H1 (cell line): ENCODE results near the gene GBGT1. TPM values are rescaled to one million over a fixed set of nuclear protein-coding genes. Genes with fewer than 3 reads are reported as not detected.

Source experiments
- CTCF ChIA-PET: fragments of 300-600 bp; sonication (Branson Sonifier 250); formaldehyde crosslinking; loops from one replicate; lab custom pipeline; 2021; ENCODE audit not compliant: partially characterized antibody; lab: Charles Lee
- POLR2A ChIA-PET: fragments of 300-600 bp; sonication (Branson Sonifier 250); formaldehyde crosslinking; loops from one replicate; lab custom pipeline; 2021; ENCODE audit warnings: inconsistent platforms; ENCODE audit not compliant: partially characterized antibody; lab: Charles Lee
- DNase-seq, 2 experiments: peaks; one replicate each; pipeline versions ENCODE4 v3.0.0 to v3.0.0-alpha.2; 2010 to 2022; ENCODE audit warnings: low spot score in 2 of 2, low read depth in 1 of 2, mixed read lengths in 1 of 2
- FAIRE-seq: peaks from 2 replicates; lab custom pipeline; 2011; peaks lifted over from hg19 to GRCh38; lab: Jason Lieb, UNC
- H2AFZ ChIP-seq: 2 replicates; pipeline ENCODE4 v1.8.1; 2012; ENCODE audit warnings: low read length, inconsistent platforms
- H2AK5ac ChIP-seq: 2 replicates; pipeline ENCODE4 v1.6.1; 2013; ENCODE audit warnings: low read depth, low read length
- H2BK120ac ChIP-seq: replicated peaks from 2 replicates; pipeline ENCODE3; 2013; ENCODE audit warnings: low read depth, low read length, inconsistent platforms
- H2BK12ac ChIP-seq: 2 replicates; pipeline ENCODE4 v1.6.1; 2013; ENCODE audit warnings: low read depth, low read length
- H2BK15ac ChIP-seq: 2 replicates; pipeline ENCODE4 v1.6.1; 2013; ENCODE audit warnings: low read length
- H2BK20ac ChIP-seq: 2 replicates; pipeline ENCODE4 v1.6.1; 2013; ENCODE audit warnings: low read length
- H2BK5ac ChIP-seq: 2 replicates; pipeline ENCODE4 v1.6.1; 2013; ENCODE audit warnings: low read depth, low read length
- H3K14ac ChIP-seq: 2 replicates; pipeline ENCODE4 v1.6.1; 2013; ENCODE audit warnings: inconsistent platforms; ENCODE audit not compliant: insufficient read length
- H3K18ac ChIP-seq: 2 replicates; pipeline ENCODE4 v1.6.1; 2013; ENCODE audit warnings: low read length; ENCODE audit errors: extremely low read depth
- H3K23ac ChIP-seq: 2 replicates; pipeline ENCODE4 v1.6.1; 2013; ENCODE audit warnings: inconsistent platforms; ENCODE audit not compliant: insufficient read length
- H3K23me2 ChIP-seq: 2 replicates; pipeline ENCODE4 v1.6.1; 2013; ENCODE audit warnings: low read depth, low read length
- H3K27ac ChIP-seq: 2 replicates; pipeline ENCODE4 v1.6.1; 2011; ENCODE audit warnings: low read depth, low read length, inconsistent platforms
- H3K27me3 ChIP-seq, 4 experiments: replicated peaks in 1 of 4; 1 replicate in 1 of 4; 2 replicates in 3 of 4; pipeline versions ENCODE4 v1.6.1 to v1.8.1; 2011 to 2013; ENCODE audit warnings: low read length in 3 of 4, mild to moderate bottlenecking in 3 of 4, inconsistent platforms in 2 of 4, mixed read lengths in 2 of 4, moderate library complexity in 1 of 4; ENCODE audit not compliant: control insufficient read depth in 3 of 4, insufficient read depth in 3 of 4; ENCODE audit errors: extremely low read depth in 1 of 4
- H3K36me3 ChIP-seq, 4 experiments: 2 replicates each; pipeline versions ENCODE4 v1.6.1 to v1.8.1; 2011 to 2013; ENCODE audit warnings: mild to moderate bottlenecking in 4 of 4, low read length in 3 of 4, moderate library complexity in 2 of 4, control low read depth in 1 of 4, inconsistent platforms in 1 of 4; ENCODE audit not compliant: insufficient read depth in 4 of 4, control insufficient read depth in 2 of 4
- H3K4ac ChIP-seq: replicated peaks from 2 replicates; pipeline ENCODE3; 2013; ENCODE audit warnings: low read length, low read depth, mixed read lengths, inconsistent platforms; ENCODE audit not compliant: insufficient read length
- H3K4me1 ChIP-seq, 4 experiments: replicated peaks in 1 of 4; 1 replicate in 1 of 4; 2 replicates in 3 of 4; pipeline versions ENCODE4 v1.6.1 to v1.8.1; 2011 to 2013; ENCODE audit warnings: low read length in 3 of 4, inconsistent platforms in 2 of 4, mixed read lengths in 1 of 4; ENCODE audit not compliant: insufficient read depth in 4 of 4, control insufficient read depth in 3 of 4
- H3K4me2 ChIP-seq, 2 experiments: 2 replicates each; pipeline versions ENCODE4 v1.6.1 to v1.8.1; 2011 to 2013; ENCODE audit warnings: low read depth in 2 of 2, low read length in 2 of 2, control low read depth in 1 of 2, inconsistent platforms in 1 of 2, mild to moderate bottlenecking in 1 of 2; ENCODE audit not compliant: insufficient read depth in 1 of 2
- H3K4me3 ChIP-seq, 4 experiments: fragments of 200-600, 300-600 bp in 1 of 4; sonication (generic), shearing (Covaris generic), sonication (Bioruptor Twin) in 1 of 4; 2 replicates each; pipeline versions ENCODE4 v1.5.1 to v1.8.1; 2011 to 2016; ENCODE audit warnings: low read length in 4 of 4, low read depth in 3 of 4, control low read depth in 2 of 4, inconsistent platforms in 2 of 4, mild to moderate bottlenecking in 2 of 4, mixed read lengths in 1 of 4, moderate library complexity in 1 of 4; ENCODE audit not compliant: insufficient read depth in 2 of 4; ENCODE audit errors: extremely low read depth in 1 of 4
- H3K56ac ChIP-seq: replicated peaks from 2 replicates; pipeline ENCODE3; 2013; ENCODE audit warnings: low read depth, mild to moderate bottlenecking, mixed read lengths, low read length, inconsistent platforms; ENCODE audit not compliant: insufficient read length
- H3K79me1 ChIP-seq: 2 replicates; pipeline ENCODE4 v1.6.1; 2013; ENCODE audit warnings: low read depth, low read length, control low read depth
- H3K79me2 ChIP-seq, 2 experiments: 2 replicates each; pipeline versions ENCODE4 v1.6.1 to v1.8.1; 2012 to 2013; ENCODE audit warnings: low read length in 2 of 2, mild to moderate bottlenecking in 2 of 2, inconsistent platforms in 1 of 2; ENCODE audit not compliant: insufficient read depth in 2 of 2, control insufficient read depth in 1 of 2
- H3K9ac ChIP-seq, 4 experiments: replicated peaks in 1 of 4; 1 replicate in 1 of 4; 2 replicates in 3 of 4; pipeline versions ENCODE4 v1.6.1 to v1.8.1; 2011 to 2013; ENCODE audit warnings: low read depth in 3 of 4, low read length in 3 of 4, control low read depth in 2 of 4, mild to moderate bottlenecking in 2 of 4, moderate library complexity in 2 of 4, inconsistent platforms in 1 of 4; ENCODE audit errors: extremely low read depth in 1 of 4
- H3K9me3 ChIP-seq, 2 experiments: 2 replicates each; pipeline versions ENCODE4 v1.6.1 to v1.8.1; 2012 to 2013; ENCODE audit warnings: mild to moderate bottlenecking in 2 of 2, moderate library complexity in 2 of 2, control low read depth in 1 of 2, inconsistent platforms in 1 of 2, low read depth in 1 of 2, low read length in 1 of 2, mixed read lengths in 1 of 2; ENCODE audit not compliant: insufficient read depth in 2 of 2
- H4K20me1 ChIP-seq, 2 experiments: replicated peaks in 1 of 2; 2 replicates each; pipeline versions ENCODE3 to v1.8.1; 2011 to 2013; ENCODE audit warnings: inconsistent platforms in 2 of 2, low read length in 2 of 2, mild to moderate bottlenecking in 1 of 2; ENCODE audit not compliant: insufficient read depth in 2 of 2, control insufficient read depth in 1 of 2
- H4K5ac ChIP-seq: 2 replicates; pipeline ENCODE4 v1.6.1; 2013; ENCODE audit warnings: low read length, low read depth, mixed read lengths, inconsistent platforms; ENCODE audit not compliant: insufficient read length
- H4K8ac ChIP-seq: 2 replicates; pipeline ENCODE4 v1.8.0; 2013; ENCODE audit warnings: mild to moderate bottlenecking, moderate library complexity, low read length, inconsistent platforms; ENCODE audit not compliant: insufficient read depth; ENCODE audit errors: extremely low read depth
- H4K91ac ChIP-seq: replicated peaks from 2 replicates; pipeline ENCODE3; 2013; ENCODE audit warnings: low read length, mixed read lengths, inconsistent platforms; ENCODE audit not compliant: insufficient read length
- ASH2L ChIP-seq: fragments of 200-600, 300-600 bp; sonication (generic); IDR thresholded peaks from one replicate; pipeline ENCODE4 v1.7.1; 2017; ENCODE audit warnings: low read length
- PHF8 ChIP-seq: fragments of 200-600 bp; sonication (generic); conservative IDR thresholded peaks from 2 replicates; pipeline ENCODE4 v1.7.1; 2012; ENCODE audit warnings: low read depth, mild to moderate bottlenecking, inconsistent platforms, low read length, moderate library complexity
- RNF2 ChIP-seq: fragments of 200-900, 300-1000 bp; sonication (generic); IDR thresholded peaks from 2 replicates; pipeline ENCODE4 v1.7.1; 2016; ENCODE audit warnings: borderline replicate concordance, low read depth, mild to moderate bottlenecking, antibody characterized with exemption, low read length; ENCODE audit not compliant: poor library complexity, severe bottlenecking; ENCODE audit errors: missing control alignments
- TCF12 ChIP-seq: IDR thresholded peaks from 2 replicates; pipeline ENCODE4 v1.6.1; 2011; ENCODE audit warnings: low read depth, mild to moderate bottlenecking, low read length
- WGBS, 2 experiments: shearing (Covaris generic) in 1 of 2; methylation state at CpG; one replicate each; pipeline versions ENCODE4 v1.1.6 to v1.1.7; 2013 to 2015; ENCODE audit warnings: low lambda C conversion rate in 2 of 2, mixed read lengths in 2 of 2, inconsistent platforms in 1 of 2, low coverage in 1 of 2, missing lambda C conversion rate in 1 of 2; ENCODE audit not compliant: insufficient replicate concordance in 2 of 2, insufficient coverage in 1 of 2, insufficient read length in 1 of 2; ENCODE audit errors: extremely low coverage in 1 of 2, missing lambda C conversion rate in 1 of 2; 5-methylcytosine and 5-hydroxymethylcytosine counted together
- polyA plus RNA-seq, 7 experiments: library from polyadenylated mRNA; depleted of rRNA in 3 of 7; stranded (reverse) in 5 of 7; unstranded in 2 of 7; fragments of >200 nt in 5 of 7; fragments of 200-250 nt in 2 of 7; gene quantifications; 1 replicate in 5 of 7; 2 replicates in 1 of 7; 4 replicates in 1 of 7; pipeline versions ENCODE4 v1.2.1 to v1.2.3, GENCODE V29; 2011 to 2013; ENCODE audit warnings: missing spikeins in 2 of 7, mixed read lengths in 2 of 7
- total RNA-seq: library from RNA; stranded (reverse); fragmentation: NEBNext Ultra II Directional; extraction: Animal tissue kit (Norgen Biotek cat#: 25700); gene quantifications from 2 replicates; pipeline ENCODE4 v1.2.1, GENCODE V29; 2021

GBGT1 gene
- total and polyA plus RNA-seq, 2 of the 8 experiments (the other 6 are each of a cell fraction or from before 2014, with no cell fraction given), result 7.1 to 9.7 TPM

DNA sequence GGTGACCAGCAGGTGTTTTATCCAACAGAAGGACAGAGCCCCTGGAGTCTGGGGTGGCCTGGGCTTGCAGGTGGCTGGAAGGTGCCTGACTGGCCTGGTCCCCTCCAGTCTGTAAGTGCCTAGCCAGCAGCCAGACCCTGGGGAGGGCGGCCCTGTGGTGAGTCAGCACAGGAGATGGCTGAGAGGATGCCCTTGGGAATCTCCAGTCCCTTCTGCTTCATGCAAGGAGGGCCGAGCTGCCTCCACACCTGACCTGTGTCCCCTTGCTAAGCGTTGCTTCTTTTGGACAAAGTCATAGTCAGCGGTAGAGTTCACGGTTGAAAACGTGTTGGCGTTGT, 25.1 kb upstream of the GBGT1 start:
- Histone ChIP-seq H4K8ac (no peak overlapping the region), H3K4ac (no peak overlapping the region), H3K9ac (no peak overlapping the region), H3K4me1 (no peaks in the 10 kb centered on the region), H3K27me3 (peaks cover 0 to 13% (median 8%) of the 10 kb centered on the region in 4 experiments; a peak in 4 of 7 replicates), H3K4me3 (no peak overlapping the region), H3K23me2 (no peaks in the 10 kb centered on the region), H4K5ac (no peak overlapping the region), H3K27ac (no peak overlapping the region), H2BK15ac (no peak overlapping the region), H3K14ac (no peak overlapping the region), H3K23ac (no peak overlapping the region), H3K18ac (no peak overlapping the region), H2AK5ac (no peak overlapping the region), H3K9me3 (no peaks in the 10 kb centered on the region), H2AFZ (no peak overlapping the region), H3K4me2 (no peak overlapping the region), H3K79me1 (no peaks in the 10 kb centered on the region), H2BK120ac (no peak overlapping the region), H4K91ac (no peak overlapping the region), H2BK12ac (no peak overlapping the region), H4K20me1 (peaks cover 0 to 1% of the 10 kb centered on the region in 2 experiments), H3K36me3 (no peaks in the 10 kb centered on the region), H3K56ac (no peak overlapping the region), H2BK20ac (no peak overlapping the region), H2BK5ac (no peak overlapping the region), H3K79me2 (no peaks in the 10 kb centered on the region)
- no peak for DNase-seq
- TF ChIP-seq ASH2L, result no peak
- no peak for TF ChIP-seq PHF8
- TF ChIP-seq TCF12, result no peak
- no peak for TF ChIP-seq RNF2
- ChIA-PET CTCF (interaction anchor here (0.6 to 5.5 kb wide), 32 partner anchors 8 to 405 kb away, joined by 3 to 123 read pairs (median 4); no protein-coding TSS in a partner anchor), POLR2A (interaction anchor here (1.0 to 1.1 kb wide), 3 partner anchors 42 to 160 kb away, joined by 3 to 5 read pairs (median 3); partner anchors contain the start of genes MED22 and RPL7A)
- FAIRE-seq, result no peak
- WGBS, 2 experiments, result 89% methylated on average over 7 of the region's 7 CpGs; no CpG with 5 or more reads in 1 of the 2 experiments
